ENCODE data around the gene CERS1.

DNA sequence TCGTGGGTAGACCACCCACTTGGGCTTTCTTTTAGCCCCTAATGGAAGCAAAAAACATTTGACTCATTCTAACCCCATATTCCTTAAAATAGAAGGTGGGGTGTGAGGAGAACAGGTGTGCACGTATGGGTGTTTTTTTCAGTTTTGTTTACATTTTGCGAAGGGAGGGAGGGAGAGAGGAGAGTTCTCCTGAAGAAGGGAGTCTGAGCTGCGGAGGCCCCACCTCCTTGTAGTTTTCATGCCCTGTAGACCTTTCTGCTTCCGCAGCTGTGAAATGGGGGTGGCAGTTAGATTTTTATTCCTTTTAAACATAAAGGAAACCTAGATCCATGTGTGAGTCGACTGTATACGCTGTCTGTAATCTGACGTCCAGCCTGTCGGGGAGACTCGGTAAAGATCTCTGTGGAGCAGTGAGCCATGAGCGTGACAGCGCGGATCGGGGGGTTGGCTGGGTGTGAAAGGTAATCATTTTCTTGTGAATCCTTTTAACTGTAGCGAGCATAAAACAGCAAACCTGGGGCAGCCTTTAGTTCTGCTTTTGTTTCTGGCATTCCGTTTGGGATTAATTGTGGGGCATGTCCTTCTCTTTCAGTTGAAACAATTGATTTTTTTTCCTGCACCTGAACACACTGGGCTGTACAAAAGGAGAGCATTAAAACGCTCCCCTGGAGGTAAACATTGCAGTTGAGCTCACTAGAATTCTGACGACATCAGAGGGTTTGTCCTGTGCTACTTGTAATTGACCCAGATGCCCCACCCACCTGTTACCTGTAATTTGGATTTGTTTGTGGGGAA lies 61.9 kb downstream of the CERS1 start:
- TF ChIP-seq, protein P1, sequence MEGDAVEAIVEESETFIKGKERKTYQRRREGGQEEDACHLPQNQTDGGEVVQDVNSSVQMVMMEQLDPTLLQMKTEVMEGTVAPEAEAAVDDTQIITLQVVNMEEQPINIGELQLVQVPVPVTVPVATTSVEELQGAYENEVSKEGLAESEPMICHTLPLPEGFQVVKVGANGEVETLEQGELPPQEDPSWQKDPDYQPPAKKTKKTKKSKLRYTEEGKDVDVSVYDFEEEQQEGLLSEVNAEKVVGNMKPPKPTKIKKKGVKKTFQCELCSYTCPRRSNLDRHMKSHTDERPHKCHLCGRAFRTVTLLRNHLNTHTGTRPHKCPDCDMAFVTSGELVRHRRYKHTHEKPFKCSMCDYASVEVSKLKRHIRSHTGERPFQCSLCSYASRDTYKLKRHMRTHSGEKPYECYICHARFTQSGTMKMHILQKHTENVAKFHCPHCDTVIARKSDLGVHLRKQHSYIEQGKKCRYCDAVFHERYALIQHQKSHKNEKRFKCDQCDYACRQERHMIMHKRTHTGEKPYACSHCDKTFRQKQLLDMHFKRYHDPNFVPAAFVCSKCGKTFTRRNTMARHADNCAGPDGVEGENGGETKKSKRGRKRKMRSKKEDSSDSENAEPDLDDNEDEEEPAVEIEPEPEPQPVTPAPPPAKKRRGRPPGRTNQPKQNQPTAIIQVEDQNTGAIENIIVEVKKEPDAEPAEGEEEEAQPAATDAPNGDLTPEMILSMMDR (IDR thresholded peaks at IDR 0.05) = no peak
- TF ChIP-seq POLR2A (IDR thresholded peaks at IDR 0.05) = no peak

All from right lobe of liver (tissue), 4 donors.